NCI-H510A (cell line): ENCODE data around the gene MT3.

ENCODE experiments used
- DNase-seq: peaks from one replicate; lab custom pipeline; 2025; lab: John Stamatoyannopoulos, UW

Gene MT3

GRCh38 chr16:56631197-56631596 is 41.9 kb downstream of the MT3 start:
- DNase-seq: no peak

GRCh38 chr16:56631832-56632155 is 42.5 kb downstream of the MT3 start:
- no peak for DNase-seq

GRCh38 chr16:56632156-56632847 is 43.0 kb downstream of the MT3 start, which contains the start of gene MT1M:
Gene MT1M (plus strand): TSS chr16:56632659. CDS start chr16:56632732, 73 bp downstream.
- DNase-seq: no peak

- no peak for DNase-seq
These were observed 43.6 kb downstream of the MT3 start for GRCh38 chr16:56632848-56633365.

- DNase-seq: no peak
These were observed 44.2 kb downstream of the MT3 start for GRCh38 chr16:56633535-56633934.

- no peak for DNase-seq
These were observed 45.5 kb downstream of the MT3 start for GRCh38 chr16:56634715-56635440.

- DNase-seq: no peak
These were observed 46.2 kb downstream of the MT3 start for GRCh38 chr16:56635441-56635967.

GRCh38 chr16:56636616-56637413 is 47.5 kb downstream of the MT3 start:
- no peak for DNase-seq

GRCh38 chr16:56637814-56638750 is 48.8 kb downstream of the MT3 start, which contains the start of gene MT1A:
Gene MT1A (plus strand): TSS chr16:56638666. CDS start chr16:56638739, 73 bp downstream.
- no peak for DNase-seq

GRCh38 chr16:56639045-56639444 is 49.7 kb downstream of the MT3 start:
- DNase-seq: no peak

GRCh38 chr16:56640076-56640475 is 50.7 kb downstream of the MT3 start:
- DNase-seq: no peak
